D341Med (cell line): ENCODE results near the gene SYCP2L.
"Not testable (repeated sequence)": the region's sequence is repeated elsewhere in the genome, so short reads cannot be mapped to it uniquely, and the experiment has no call there.

Experiments
- DNase-seq: peaks from one replicate; pipeline ENCODE4 v3.0.0; 2012; ENCODE audit warnings: low spot score

SYCP2L gene

GRCh38 chr6:10886691-10887502 lies at the start of gene SYCP2L:
Gene SYCP2L, plus strand, starts transcription at chr6:10887052. Its CDS starts 75 bp downstream, at chr6:10887127.
- peak; percentile 85 for DNase-seq

GRCh38 chr6:10837622-10837994 lies 49.2 kb upstream of the SYCP2L start:
- DNase-seq: peak; percentile 64

- peak; percentile 98 for DNase-seq
Measured at GRCh38 chr6:10837995-10838793, 48.7 kb upstream of the SYCP2L start, which contains the start of gene MAK. Gene MAK, minus strand, starts transcription at chr6:10838539. Its CDS starts 7,891 bp downstream, at chr6:10830648.

- DNase-seq: no peak
Measured at GRCh38 chr6:10838794-10839333, 48.0 kb upstream of the SYCP2L start.

GRCh38 chr6:10843554-10843953 lies 43.3 kb upstream of the SYCP2L start:
- DNase-seq: no peak

GRCh38 chr6:10847684-10848083 lies 39.2 kb upstream of the SYCP2L start:
- no peak for DNase-seq

GRCh38 chr6:10849901-10850300 lies 37.0 kb upstream of the SYCP2L start:
- DNase-seq: no peak

- DNase-seq: no peak
Measured at GRCh38 chr6:10850728-10851127, 36.1 kb upstream of the SYCP2L start.

- no peak for DNase-seq
Measured at GRCh38 chr6:10852361-10852960, 34.4 kb upstream of the SYCP2L start.

GRCh38 chr6:10853849-10854300 lies 33.0 kb upstream of the SYCP2L start:
- DNase-seq: not testable (repeated sequence)

GRCh38 chr6:10854922-10855632 lies 31.8 kb upstream of the SYCP2L start:
- no peak for DNase-seq

- DNase-seq: no peak
Measured at GRCh38 chr6:10857259-10857658, 29.6 kb upstream of the SYCP2L start.

- no peak for DNase-seq
Measured at GRCh38 chr6:10861086-10861485, 25.8 kb upstream of the SYCP2L start.

- no peak for DNase-seq
Measured at GRCh38 chr6:10862361-10862760, 24.5 kb upstream of the SYCP2L start.

- not testable (repeated sequence) for DNase-seq
Measured at GRCh38 chr6:10863031-10863430, 23.8 kb upstream of the SYCP2L start.

- not testable (repeated sequence) for DNase-seq
Measured at GRCh38 chr6:10866709-10867108, 20.1 kb upstream of the SYCP2L start.

GRCh38 chr6:10867952-10868351 lies 18.9 kb upstream of the SYCP2L start:
- DNase-seq: no peak

GRCh38 chr6:10873374-10873773 lies 13.5 kb upstream of the SYCP2L start:
- no peak for DNase-seq

- DNase-seq: no peak
Measured at GRCh38 chr6:10874207-10874606, 12.6 kb upstream of the SYCP2L start.

- DNase-seq: no peak
Measured at GRCh38 chr6:10875026-10875425, 11.8 kb upstream of the SYCP2L start.

- DNase-seq: no peak
Measured at GRCh38 chr6:10877012-10877411, 9.8 kb upstream of the SYCP2L start.

- no peak for DNase-seq
Measured at GRCh38 chr6:10877871-10878270, 9.0 kb upstream of the SYCP2L start.
